ENCODE measurements around the gene CNTN5.

CNTN5 gene

DNA sequence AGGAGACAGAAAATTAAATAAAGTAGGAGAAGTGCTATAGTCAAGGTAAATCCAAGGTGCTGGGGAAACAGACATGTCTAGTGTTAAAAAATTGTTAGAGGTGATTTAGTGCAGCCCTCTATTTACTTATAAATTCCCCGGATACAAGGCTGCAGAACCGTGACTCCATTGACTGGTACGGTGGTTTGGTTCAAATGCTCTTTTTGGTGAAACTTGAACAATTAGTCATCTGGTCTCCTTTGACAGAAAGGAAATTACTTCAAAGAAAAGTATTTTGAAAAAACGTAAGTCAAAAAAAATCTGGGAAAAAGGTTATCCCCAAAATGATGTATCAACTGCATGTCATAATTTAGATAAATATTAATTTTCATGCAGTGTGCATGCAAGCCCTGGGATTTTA is 399.2 kb downstream of the CNTN5 start:
- TF ChIP-seq, protein P1, sequence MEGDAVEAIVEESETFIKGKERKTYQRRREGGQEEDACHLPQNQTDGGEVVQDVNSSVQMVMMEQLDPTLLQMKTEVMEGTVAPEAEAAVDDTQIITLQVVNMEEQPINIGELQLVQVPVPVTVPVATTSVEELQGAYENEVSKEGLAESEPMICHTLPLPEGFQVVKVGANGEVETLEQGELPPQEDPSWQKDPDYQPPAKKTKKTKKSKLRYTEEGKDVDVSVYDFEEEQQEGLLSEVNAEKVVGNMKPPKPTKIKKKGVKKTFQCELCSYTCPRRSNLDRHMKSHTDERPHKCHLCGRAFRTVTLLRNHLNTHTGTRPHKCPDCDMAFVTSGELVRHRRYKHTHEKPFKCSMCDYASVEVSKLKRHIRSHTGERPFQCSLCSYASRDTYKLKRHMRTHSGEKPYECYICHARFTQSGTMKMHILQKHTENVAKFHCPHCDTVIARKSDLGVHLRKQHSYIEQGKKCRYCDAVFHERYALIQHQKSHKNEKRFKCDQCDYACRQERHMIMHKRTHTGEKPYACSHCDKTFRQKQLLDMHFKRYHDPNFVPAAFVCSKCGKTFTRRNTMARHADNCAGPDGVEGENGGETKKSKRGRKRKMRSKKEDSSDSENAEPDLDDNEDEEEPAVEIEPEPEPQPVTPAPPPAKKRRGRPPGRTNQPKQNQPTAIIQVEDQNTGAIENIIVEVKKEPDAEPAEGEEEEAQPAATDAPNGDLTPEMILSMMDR (IDR thresholded peaks at IDR 0.05; ENCODE audit: low read depth, low read length, missing control alignments) = no peak
- H3K4me3 ChIP-seq (ENCODE audit: low read depth, low read length) = no peak overlapping the region
- peak overlapping the region; percentile 49 for H3K27ac ChIP-seq
- in situ Hi-C loops (cut with HindIII; ENCODE audit: low pct_ligation_motif_present, low sequenced_read_pairs) = no loop called here
- no peaks in the 10 kb centered on the region for H3K36me3 ChIP-seq (replicated peaks)
- H3K27me3 ChIP-seq (replicated peaks) = no peaks in the 10 kb centered on the region
- DNase-seq = peak; percentile 29

DNA sequence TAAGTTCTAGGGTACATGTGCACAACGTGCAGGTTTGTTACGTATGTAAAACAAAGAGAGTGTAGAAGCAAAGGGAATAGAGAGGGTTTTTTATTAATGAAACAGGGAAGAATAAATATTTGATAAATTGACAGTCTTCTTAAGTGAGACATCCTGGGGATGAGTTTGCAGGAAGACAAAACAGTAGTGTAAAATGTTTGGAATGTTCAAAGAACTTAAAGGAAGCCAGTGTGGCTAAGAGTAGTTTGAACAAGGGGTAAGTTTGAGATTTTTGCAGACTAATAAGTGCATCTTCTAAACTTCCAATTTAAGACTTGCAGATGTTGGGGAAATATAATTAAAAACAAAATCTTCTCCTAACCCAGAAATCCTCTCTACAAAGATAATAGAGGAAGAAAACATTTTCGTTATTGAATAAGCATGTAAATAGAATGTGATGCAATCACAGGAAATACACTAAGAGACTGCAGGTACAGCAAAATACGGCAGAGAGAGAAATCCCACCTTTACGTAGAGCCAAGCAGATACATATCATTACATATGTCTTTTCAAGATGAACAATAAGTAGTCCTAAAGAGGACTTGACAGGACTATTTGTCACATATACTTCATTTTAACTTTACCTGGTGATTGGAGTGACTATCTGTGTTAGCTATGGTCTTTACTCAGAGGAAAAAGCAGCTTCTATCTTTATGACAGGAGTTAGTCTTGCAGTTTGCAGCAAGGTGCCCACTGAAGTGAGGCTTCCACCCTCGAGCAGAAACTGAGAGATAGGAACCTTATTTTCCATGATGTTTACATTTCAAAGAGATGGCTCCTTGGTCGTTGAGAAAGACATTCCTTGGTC is 402.1 kb downstream of the CNTN5 start:
- Histone ChIP-seq H3K27ac (no peak overlapping the region), H3K27me3 (replicated peaks) (no peaks in the 10 kb centered on the region), H3K36me3 (replicated peaks) (no peaks in the 10 kb centered on the region), H3K4me3 (ENCODE audit: low read depth, low read length) (no peak overlapping the region)
- TF ChIP-seq, protein P1 (IDR thresholded peaks at IDR 0.05; ENCODE audit: low read depth, low read length, missing control alignments) = no peak
- in situ Hi-C loops (cut with HindIII; ENCODE audit: low pct_ligation_motif_present, low sequenced_read_pairs) = no loop called here
- DNase-seq = no peak

DNA sequence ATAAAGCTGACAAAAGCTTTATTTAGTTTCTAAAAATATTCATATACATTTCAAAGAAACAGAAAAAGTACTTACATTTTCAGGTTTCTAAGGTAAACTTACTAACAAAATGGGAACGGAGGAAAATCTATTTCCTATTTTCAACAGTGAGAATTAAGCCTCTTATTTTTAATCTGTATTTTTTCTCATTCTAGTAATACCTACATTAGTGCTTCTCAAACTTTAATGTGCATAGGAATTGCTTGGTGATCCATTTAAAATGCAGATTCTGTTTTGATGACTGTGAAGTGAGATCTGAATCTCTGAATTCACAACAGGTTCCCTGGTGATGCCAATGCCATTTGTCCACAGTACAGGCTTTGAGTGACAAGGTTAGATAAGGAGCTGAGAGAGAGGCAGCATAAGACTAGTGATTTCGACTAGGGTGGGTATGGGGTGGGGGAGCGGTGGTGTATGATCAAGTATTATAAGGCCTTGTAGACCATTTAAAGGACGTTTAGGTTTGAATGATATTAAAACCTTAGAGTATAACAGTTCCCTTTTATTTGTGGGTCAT is 402.8 kb downstream of the CNTN5 start:
- H3K36me3 ChIP-seq (replicated peaks) = no peaks in the 10 kb centered on the region
- no peak for DNase-seq

DNA sequence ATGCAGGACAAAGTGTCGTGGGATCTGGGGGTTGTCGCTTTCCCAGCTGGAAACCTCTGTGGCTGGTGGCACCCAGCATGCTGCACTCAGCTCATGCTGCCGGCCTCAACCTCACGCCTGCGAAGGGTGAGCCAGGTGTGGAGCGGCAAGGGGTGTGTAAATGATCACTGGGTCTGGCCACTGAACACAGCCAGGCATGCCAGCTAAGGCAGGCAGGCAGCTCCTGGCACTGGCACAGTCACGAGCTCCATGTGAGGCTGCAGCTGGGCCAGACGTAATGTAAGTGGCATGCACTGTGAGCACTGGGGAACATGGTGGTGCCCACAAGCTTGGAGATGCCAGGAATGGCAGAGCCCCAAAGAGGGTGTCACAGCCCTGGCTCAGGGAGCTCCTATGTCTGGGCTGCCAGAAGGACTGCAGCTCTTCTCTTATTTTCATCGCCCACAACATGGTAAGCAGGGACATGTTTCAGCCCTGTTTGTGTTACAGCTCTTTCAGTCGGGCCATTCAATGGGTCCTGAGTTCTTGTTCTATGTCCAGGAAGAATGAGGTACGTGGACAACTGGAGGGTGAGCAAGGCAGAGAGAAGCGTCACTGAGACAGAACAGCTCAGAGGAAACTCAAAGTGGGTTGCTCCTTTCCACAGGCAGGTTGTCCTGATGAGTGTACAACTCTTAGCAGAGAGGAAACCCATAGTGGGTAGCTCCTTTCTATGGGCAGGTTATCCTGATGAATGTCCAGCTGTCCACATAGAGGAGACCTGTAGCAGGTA is 403.8 kb downstream of the CNTN5 start:
- no peak for DNase-seq
- Histone ChIP-seq H3K36me3 (replicated peaks) (no peaks in the 10 kb centered on the region), H3K27ac (no peak overlapping the region), H3K27me3 (replicated peaks) (no peaks in the 10 kb centered on the region), H3K4me3 (ENCODE audit: low read depth, low read length) (no peak overlapping the region)
- TF ChIP-seq, protein P1 (IDR thresholded peaks at IDR 0.05; ENCODE audit: low read depth, low read length, missing control alignments) = no peak
- in situ Hi-C loops (cut with HindIII; ENCODE audit: low pct_ligation_motif_present, low sequenced_read_pairs) = no loop called here

More for the DNA sequence above, 402.8 kb downstream of the CNTN5 start:
- H3K27ac ChIP-seq = no peak overlapping the region
- no peak overlapping the region for H3K4me3 ChIP-seq (ENCODE audit: low read depth, low read length)
- TF ChIP-seq, protein P1 (IDR thresholded peaks at IDR 0.05; ENCODE audit: low read depth, low read length, missing control alignments) = no peak
- H3K27me3 ChIP-seq (replicated peaks) = no peaks in the 10 kb centered on the region
- in situ Hi-C loops (cut with HindIII; ENCODE audit: low pct_ligation_motif_present, low sequenced_read_pairs) = no loop called here

DNA sequence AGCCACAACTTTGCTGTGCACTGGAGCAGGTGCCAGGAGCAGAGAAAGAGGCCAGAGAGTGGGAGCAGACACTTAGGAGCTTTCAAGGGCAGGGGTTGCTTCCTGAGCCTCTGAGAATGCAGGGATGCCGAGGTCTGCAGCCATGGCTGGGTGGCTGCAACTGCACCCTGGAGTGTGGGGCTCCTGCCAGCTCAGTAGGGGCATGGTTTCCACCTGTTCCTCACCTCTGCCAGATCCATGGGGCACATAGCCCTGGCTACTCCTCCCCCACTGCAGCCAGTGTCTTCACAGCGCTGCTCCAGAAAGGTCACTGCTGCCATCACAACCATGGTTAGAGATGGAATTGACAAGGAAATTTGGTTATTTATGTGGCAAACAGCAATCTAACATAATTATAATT is 404.8 kb downstream of the CNTN5 start:
- Histone ChIP-seq H3K27me3 (replicated peaks) (no peaks in the 10 kb centered on the region), H3K36me3 (replicated peaks) (no peaks in the 10 kb centered on the region), H3K27ac (no peak overlapping the region), H3K4me3 (ENCODE audit: low read depth, low read length) (no peak overlapping the region)
- DNase-seq = no peak
- TF ChIP-seq, protein P1 (IDR thresholded peaks at IDR 0.05; ENCODE audit: low read depth, low read length, missing control alignments) = no peak
- in situ Hi-C loops (cut with HindIII; ENCODE audit: low pct_ligation_motif_present, low sequenced_read_pairs) = no loop called here
